CD4-positive, alpha-beta T cell treated with Interleukin-21 for 1 hour (primary cell): ENCODE data around the gene FUT6.
"Not testable (repeated sequence)": the region's sequence is repeated elsewhere in the genome, so short reads cannot be mapped to it uniquely, and the experiment has no call there.

Experiments used
- DNase-seq: peaks from one replicate; pipeline ENCODE4 v3.0.0-alpha.2; 2020

The FUT6 gene

GRCh38 chr19:5857203-5858081, 17.9 kb upstream of the FUT6 start:
- no peak for DNase-seq

GRCh38 chr19:5855151-5855550, 15.6 kb upstream of the FUT6 start:
- not testable (repeated sequence) for DNase-seq

GRCh38 chr19:5854121-5854520, 14.6 kb upstream of the FUT6 start:
- not testable (repeated sequence) for DNase-seq

- DNase-seq, result no peak
These were observed 11.8 kb upstream of the FUT6 start, which contains the start of gene FUT3 for GRCh38 chr19:5851302-5851701. FUT3 (minus strand) TSS chr19:5851449.

GRCh38 chr19:5850743-5851293, 11.3 kb upstream of the FUT6 start:
- no peak for DNase-seq

GRCh38 chr19:5850189-5850588, 10.7 kb upstream of the FUT6 start:
- DNase-seq, result no peak

- not testable (repeated sequence) for DNase-seq
These were observed 9.1 kb upstream of the FUT6 start for GRCh38 chr19:5848621-5849020.

- DNase-seq, result not testable (repeated sequence)
These were observed 8.3 kb upstream of the FUT6 start for GRCh38 chr19:5847846-5848245.

GRCh38 chr19:5844456-5845433, 5.2 kb upstream of the FUT6 start:
- no peak for DNase-seq

- DNase-seq, result no peak
These were observed 3.9 kb upstream of the FUT6 start for GRCh38 chr19:5843295-5843927.

GRCh38 chr19:5841735-5842111, 2.2 kb upstream of the FUT6 start:
- DNase-seq, result not testable (repeated sequence)

GRCh38 chr19:5838353-5839064, 993 bp downstream of the FUT6 start:
- DNase-seq, result no peak

GRCh38 chr19:5837761-5838352, 1.6 kb downstream of the FUT6 start:
- DNase-seq, result no peak

GRCh38 chr19:5832527-5833216, 6.8 kb downstream of the FUT6 start:
- no peak for DNase-seq

GRCh38 chr19:5832061-5832460, 7.4 kb downstream of the FUT6 start:
- no peak for DNase-seq

- DNase-seq, result no peak
These were observed 8.3 kb downstream of the FUT6 start for GRCh38 chr19:5831159-5831558.

- no peak for DNase-seq
These were observed 9.8 kb downstream of the FUT6 start for GRCh38 chr19:5829567-5830310.

GRCh38 chr19:5828661-5829566, 10.6 kb downstream of the FUT6 start:
- peak; percentile 12 for DNase-seq
